Measurements from ENCODE around the gene DYDC2. TPM values are rescaled to one million over a fixed set of nuclear protein-coding genes. Genes with fewer than 3 reads are reported as not detected.

DYDC2 gene
- total and polyA plus RNA-seq, 2 experiments from 2014 or later: 8.1 to 9.0 TPM

GRCh38 chr10:80400136-80400804 lies 43.7 kb downstream of the DYDC2 start:
- no peaks in the 10 kb centered on the region; the same call in 2 of the 3 replicates for H3K4me1 Mint-ChIP-seq
- Histone ChIP-seq H3K27me3 (ENCODE audit: insufficient read depth) (no peaks in the 10 kb centered on the region), H3K9me2 (ENCODE audit: insufficient read depth) (no peaks in the 10 kb centered on the region), H3F3A (replicated peaks; ENCODE audit: low read depth) (no peaks in the 10 kb centered on the region), H2AFZ (no peak overlapping the region), H3K27ac (ENCODE audit: low read depth) (no peak overlapping the region), H4K20me1 (replicated peaks; ENCODE audit: insufficient read depth) (no peaks in the 10 kb centered on the region), H3K4me3 (no peak overlapping the region), H3K4me1 (ENCODE audit: insufficient read depth) (no peaks in the 10 kb centered on the region), H3K79me2 (replicated peaks; ENCODE audit: insufficient read depth) (no peaks in the 10 kb centered on the region), H3K4me2 (no peak overlapping the region), H3K36me3 (ENCODE audit: insufficient read depth) (no peaks in the 10 kb centered on the region)
- H3K4me3 Mint-ChIP-seq: no peak overlapping the region
- no peak for DNase-seq (ENCODE audit: low spot score)
- no peak for TF ChIP-seq ETS1 (IDR thresholded peaks at IDR 0.05)
- TF ChIP-seq ZNF462 (CRISPR knock-in tag; IDR thresholded peaks at IDR 0.05): no peak
- no peak for TF ChIP-seq ZNF331 (CRISPR knock-in tag; IDR thresholded peaks at IDR 0.05; ENCODE audit: low read depth)
- TF ChIP-seq CTCF (conservative IDR thresholded peaks at IDR 0.05; ENCODE audit: low read depth in 2 of 2): no peak
- no peak for TF ChIP-seq STAT1 (IDR thresholded peaks at IDR 0.05; ENCODE audit: unreplicated experiment)
- no peak overlapping the region for H3K27ac Mint-ChIP-seq
- no peaks in the 10 kb centered on the region; the same call in 2 of the 3 replicates for H3K9me3 Mint-ChIP-seq
- no peak for ATAC-seq
- H3K27me3 Mint-ChIP-seq (ENCODE audit: insufficient read depth, low read depth, poor library complexity): peaks cover 1% of the 10 kb centered on the region
- no peaks in the 10 kb centered on the region for H3K36me3 Mint-ChIP-seq (ENCODE audit: low read depth)
